Neuronal stem cell (in vitro differentiated cells): Measurements from ENCODE around the gene RNF144A.

ENCODE experiments used
- DNase-seq: peaks from one replicate; pipeline ENCODE4 v3.0.0-alpha.2; 2013; ENCODE audit warnings: low spot score
- H2AFZ ChIP-seq: one replicate; pipeline ENCODE4 v1.6.1; 2013; ENCODE audit warnings: mild to moderate bottlenecking, low read length, inconsistent platforms
- H2AK5ac ChIP-seq: 2 replicates; pipeline ENCODE4 v1.6.1; 2013; ENCODE audit warnings: low read depth, mild to moderate bottlenecking, inconsistent platforms, low read length, moderate library complexity, mixed read lengths
- H2BK120ac ChIP-seq: 2 replicates; pipeline ENCODE4 v1.6.1; 2013; ENCODE audit warnings: low read depth, mild to moderate bottlenecking, inconsistent platforms, low read length, moderate library complexity, mixed read lengths
- H2BK12ac ChIP-seq: one replicate; pipeline ENCODE4 v1.6.1; 2013; ENCODE audit warnings: low read length, inconsistent platforms
- H2BK15ac ChIP-seq: 2 replicates; pipeline ENCODE4 v1.6.1; 2013; ENCODE audit warnings: mild to moderate bottlenecking, low read length, inconsistent platforms, mixed read lengths
- H2BK5ac ChIP-seq: one replicate; pipeline ENCODE4 v1.6.1; 2013; ENCODE audit warnings: inconsistent platforms, mild to moderate bottlenecking, low read length, moderate library complexity
- H3K14ac ChIP-seq: one replicate; pipeline ENCODE4 v1.6.1; 2013; ENCODE audit warnings: low read length, inconsistent platforms
- H3K18ac ChIP-seq: 2 replicates; pipeline ENCODE4 v1.6.1; 2013; ENCODE audit warnings: low read length, inconsistent platforms
- H3K23ac ChIP-seq: 2 replicates; pipeline ENCODE4 v1.6.1; 2013; ENCODE audit warnings: low read depth, mild to moderate bottlenecking, mixed read lengths, low read length, inconsistent platforms; ENCODE audit not compliant: poor library complexity
- H3K27ac ChIP-seq: replicated peaks from 3 replicates; pipeline ENCODE4 v1.5.1; 2013; ENCODE audit warnings: low read length, inconsistent platforms
- H3K27me3 ChIP-seq, 3 experiments: 2 replicates each; pipeline ENCODE4 v1.6.1; 2013; ENCODE audit warnings: low read length in 3 of 3, mild to moderate bottlenecking in 2 of 3, inconsistent platforms in 1 of 3, low read depth in 1 of 3, mixed read lengths in 1 of 3, moderate library complexity in 1 of 3; ENCODE audit not compliant: control insufficient read depth in 3 of 3, insufficient read depth in 3 of 3
- H3K36me3 ChIP-seq, 2 donors: replicated peaks in 1 of 2; 2 replicates each; pipeline ENCODE4 v1.6.1; 2013; ENCODE audit warnings: low read length in 2 of 2; ENCODE audit not compliant: control insufficient read depth in 2 of 2, insufficient read depth in 2 of 2
- H3K4ac ChIP-seq: 2 replicates; pipeline ENCODE4 v1.6.1; 2013; ENCODE audit warnings: inconsistent platforms, mild to moderate bottlenecking, low read length, moderate library complexity
- H3K4me1 ChIP-seq, 2 donors: 1 replicate in 1 of 2; 2 replicates in 1 of 2; pipeline ENCODE4 v1.6.1; 2013; ENCODE audit warnings: low read length in 2 of 2, low read depth in 1 of 2; ENCODE audit not compliant: control insufficient read depth in 2 of 2, insufficient read depth in 1 of 2
- H3K4me2 ChIP-seq: one replicate; pipeline ENCODE4 v1.6.1; 2013; ENCODE audit warnings: mild to moderate bottlenecking, low read length, inconsistent platforms; ENCODE audit not compliant: insufficient read depth, poor library complexity, severe bottlenecking
- H3K4me3 ChIP-seq, 2 donors: 2 replicates each; pipeline ENCODE4 v1.5.1; 2013; ENCODE audit warnings: low read length in 2 of 2, mild to moderate bottlenecking in 2 of 2, inconsistent platforms in 1 of 2, moderate library complexity in 1 of 2
- H3K79me1 ChIP-seq: one replicate; pipeline ENCODE4 v1.6.1; 2013; ENCODE audit warnings: low read depth, mild to moderate bottlenecking, inconsistent platforms, low read length, moderate library complexity
- H3K9ac ChIP-seq: one replicate; pipeline ENCODE4 v1.6.1; 2013; ENCODE audit warnings: mild to moderate bottlenecking, low read depth, low read length, inconsistent platforms; ENCODE audit not compliant: poor library complexity
- H3K9me3 ChIP-seq, 2 donors: replicated peaks in 1 of 2; 2 replicates each; pipeline versions ENCODE3 to v1.6.1; 2013; ENCODE audit warnings: low read length in 2 of 2, mild to moderate bottlenecking in 2 of 2, inconsistent platforms in 1 of 2, low read depth in 1 of 2, mixed read lengths in 1 of 2, moderate library complexity in 1 of 2; ENCODE audit not compliant: control insufficient read depth in 2 of 2, insufficient read depth in 1 of 2
- H4K8ac ChIP-seq: one replicate; pipeline ENCODE4 v1.6.1; 2013; ENCODE audit warnings: low read depth, mild to moderate bottlenecking, inconsistent platforms, low read length, moderate library complexity
- H4K91ac ChIP-seq: one replicate; pipeline ENCODE4 v1.6.1; 2013; ENCODE audit warnings: low read length, low read depth, mild to moderate bottlenecking, inconsistent platforms; ENCODE audit not compliant: poor library complexity
- WGBS, 2 donors: extraction: QIAGEN DNeasy Blood & Tissue Kit; methylation state at CpG; one replicate each; pipeline ENCODE4 v1.1.7; 2013; ENCODE audit warnings: missing lambda C conversion rate in 2 of 2, mixed read lengths in 1 of 2; ENCODE audit not compliant: insufficient read length in 2 of 2, insufficient replicate concordance in 1 of 2; ENCODE audit errors: extremely low coverage in 2 of 2; 5-methylcytosine and 5-hydroxymethylcytosine counted together

RNF144A gene

DNA sequence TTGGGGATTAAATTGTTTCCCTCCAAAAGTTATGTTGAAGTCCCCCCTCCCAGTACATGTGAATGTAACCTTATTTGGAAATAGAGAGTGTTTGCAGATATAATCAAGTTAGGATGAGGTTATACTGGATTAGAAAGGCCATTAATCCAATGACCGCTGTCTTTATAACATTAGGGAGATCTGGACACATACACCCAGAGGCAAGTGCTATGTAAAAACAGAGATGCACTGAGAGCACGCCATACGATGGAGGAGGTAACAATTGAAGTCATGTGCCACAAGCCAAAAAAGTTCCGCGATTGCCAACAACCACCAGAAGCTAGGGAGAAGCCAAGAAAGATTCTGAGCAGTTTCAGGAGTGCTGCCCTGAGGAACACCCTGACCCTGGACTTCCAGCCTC is 153.3 kb downstream of the RNF144A start:
- Histone ChIP-seq H3K4me2 (no peak overlapping the region), H3K23ac (no peak overlapping the region), H4K8ac (no peak overlapping the region), H4K91ac (no peak overlapping the region), H3K4ac (no peak overlapping the region), H2BK120ac (no peak overlapping the region), H3K4me1 (no peaks in the 10 kb centered on the region), H2BK12ac (no peak overlapping the region), H3K9ac (no peak overlapping the region), H3K9me3 (no peaks in the 10 kb centered on the region), H3K27me3 (no peaks in the 10 kb centered on the region), H2AFZ (no peak overlapping the region), H3K27ac (no peak overlapping the region), H3K79me1 (no peaks in the 10 kb centered on the region), H2BK15ac (no peak overlapping the region), H3K18ac (no peak overlapping the region), H3K14ac (no peak overlapping the region), H3K4me3 (no peak overlapping the region), H3K36me3 (no peaks in the 10 kb centered on the region), H2BK5ac (no peak overlapping the region), H2AK5ac (no peak overlapping the region)
- whole genome bisulfite sequencing, 2 donors = no CpG with 5 or more reads among the region's 5 CpGs
- DNase-seq = no peak

DNA sequence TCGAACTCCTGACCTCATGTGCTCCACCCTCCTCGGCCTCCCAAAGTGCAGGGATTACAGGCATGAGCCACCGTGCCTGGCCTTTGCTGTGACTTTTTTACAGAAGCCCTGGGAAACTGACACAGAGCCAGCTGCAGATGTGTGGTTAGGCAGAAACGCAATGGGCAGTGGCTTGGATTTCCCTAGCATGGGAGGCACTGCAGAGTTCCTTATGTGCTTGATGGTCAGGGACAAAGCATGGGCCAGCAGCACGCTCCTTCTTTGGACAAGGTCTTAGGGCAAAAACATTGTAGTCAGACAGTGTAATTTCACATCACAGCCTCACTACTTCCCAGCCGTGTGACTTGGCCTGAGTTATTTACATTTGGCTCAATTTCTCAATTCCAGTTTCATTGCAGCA is 153.9 kb downstream of the RNF144A start:
- no peak overlapping the region for H2BK12ac ChIP-seq
- no peak for DNase-seq
- no peak overlapping the region for H3K23ac ChIP-seq
- no peak overlapping the region for H3K4ac ChIP-seq
- H3K9ac ChIP-seq = no peak overlapping the region
- no peak overlapping the region for H2BK5ac ChIP-seq
- no peaks in the 10 kb centered on the region for H3K27me3 ChIP-seq
- H3K4me3 ChIP-seq = no peak overlapping the region
- H3K36me3 ChIP-seq = no peaks in the 10 kb centered on the region
- no peak overlapping the region for H2AFZ ChIP-seq
- H2AK5ac ChIP-seq = no peak overlapping the region
- no peaks in the 10 kb centered on the region for H3K9me3 ChIP-seq
- no peaks in the 10 kb centered on the region for H3K79me1 ChIP-seq
- H4K91ac ChIP-seq = no peak overlapping the region
- no peak overlapping the region for H3K18ac ChIP-seq
- no peak overlapping the region for H3K27ac ChIP-seq
- H3K14ac ChIP-seq = no peak overlapping the region
- H4K8ac ChIP-seq = no peak overlapping the region
- no peak overlapping the region for H2BK15ac ChIP-seq
- no peak overlapping the region for H3K4me2 ChIP-seq
- no CpG with 5 or more reads among the region's 6 CpGs for WGBS, 2 donors
- no peak overlapping the region for H2BK120ac ChIP-seq
- H3K4me1 ChIP-seq = no peaks in the 10 kb centered on the region

DNA sequence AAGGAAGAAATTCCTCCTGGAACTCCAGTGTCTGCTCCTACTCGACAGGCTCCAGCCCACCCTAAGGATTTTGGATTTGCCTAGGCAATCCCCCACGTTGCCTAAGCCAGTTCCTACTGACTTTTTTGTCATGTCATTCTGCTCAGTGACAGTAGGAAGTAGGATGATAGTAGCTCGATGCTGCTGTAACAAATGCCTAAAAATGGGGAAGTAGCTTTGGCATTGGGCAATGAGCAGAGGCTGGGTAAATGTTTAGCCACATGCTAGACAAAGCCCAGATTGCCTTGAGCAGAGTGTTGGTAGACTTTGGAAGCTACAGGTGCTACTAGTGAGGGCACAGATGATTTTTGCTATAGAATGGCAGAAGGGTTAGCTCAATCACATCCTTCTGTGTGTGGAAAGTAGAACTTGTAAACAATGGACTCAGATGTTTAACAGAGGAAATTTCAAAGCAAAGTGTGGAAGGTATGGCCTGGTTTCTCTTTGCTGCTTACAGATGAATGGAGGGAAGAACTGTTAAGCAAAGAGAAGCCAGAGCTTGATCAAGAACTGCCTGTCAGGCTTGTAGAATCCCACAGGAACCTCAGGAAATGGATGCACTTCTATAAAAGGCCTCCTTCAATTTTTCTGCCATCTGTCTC is 154.8 kb downstream of the RNF144A start:
- H3K14ac ChIP-seq = no peak overlapping the region
- H3K9me3 ChIP-seq = no peaks in the 10 kb centered on the region
- no peak overlapping the region for H3K23ac ChIP-seq
- no peak overlapping the region for H2AFZ ChIP-seq
- H2BK15ac ChIP-seq = no peak overlapping the region
- H2AK5ac ChIP-seq = no peak overlapping the region
- H2BK5ac ChIP-seq = no peak overlapping the region
- no peaks in the 10 kb centered on the region for H3K79me1 ChIP-seq
- H3K9ac ChIP-seq = no peak overlapping the region
- no peaks in the 10 kb centered on the region for H3K36me3 ChIP-seq
- no peak overlapping the region for H3K4ac ChIP-seq
- H3K27ac ChIP-seq = no peak overlapping the region
- no peak overlapping the region for H3K18ac ChIP-seq
- H3K4me2 ChIP-seq = no peak overlapping the region
- WGBS, 2 donors = no CpG with 5 or more reads among the region's 3 CpGs
- DNase-seq = no peak
- H2BK12ac ChIP-seq = no peak overlapping the region
- no peak overlapping the region for H3K4me3 ChIP-seq
- H4K8ac ChIP-seq = no peak overlapping the region
- no peaks in the 10 kb centered on the region for H3K27me3 ChIP-seq
- H2BK120ac ChIP-seq = no peak overlapping the region
- no peak overlapping the region for H4K91ac ChIP-seq
- no peaks in the 10 kb centered on the region for H3K4me1 ChIP-seq

DNA sequence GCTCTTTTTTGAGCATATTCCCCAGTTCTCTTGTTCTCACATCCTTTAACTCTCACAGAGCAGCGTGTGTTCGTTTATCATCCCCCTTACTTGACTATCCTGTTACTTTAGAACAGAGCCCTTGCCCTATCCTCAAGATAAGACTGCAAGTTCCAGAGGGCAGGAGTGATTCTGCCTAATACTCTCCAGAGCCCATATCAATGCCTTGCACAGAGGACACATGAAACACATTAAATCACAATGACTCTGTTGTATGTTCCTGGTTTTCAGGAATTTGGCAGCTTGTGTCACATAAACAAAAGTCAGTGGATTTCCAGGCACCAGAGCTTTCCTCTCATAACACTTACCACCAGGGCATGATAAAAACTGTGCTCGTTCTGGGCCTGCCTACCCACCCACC is 156.7 kb downstream of the RNF144A start:
- peaks cover 0 to 2% of the 10 kb centered on the region in 2 donors for H3K4me1 ChIP-seq
- no CpG with 5 or more reads among the region's 3 CpGs for WGBS, 2 donors
- no peak overlapping the region for H3K4me2 ChIP-seq
- H3K23ac ChIP-seq = no peak overlapping the region
- no peaks in the 10 kb centered on the region for H3K79me1 ChIP-seq
- H3K14ac ChIP-seq = no peak overlapping the region
- H3K27me3 ChIP-seq = no peaks in the 10 kb centered on the region
- no peaks in the 10 kb centered on the region for H3K36me3 ChIP-seq
- no peak overlapping the region for H2BK12ac ChIP-seq
- H3K4me3 ChIP-seq = no peak overlapping the region
- no peak overlapping the region for H3K4ac ChIP-seq
- H3K9me3 ChIP-seq = no peaks in the 10 kb centered on the region
- no peak overlapping the region for H2BK5ac ChIP-seq
- no peak overlapping the region for H4K8ac ChIP-seq
- DNase-seq = no peak
- no peak overlapping the region for H3K27ac ChIP-seq
- H3K9ac ChIP-seq = no peak overlapping the region
- H3K18ac ChIP-seq = no peak overlapping the region
- no peak overlapping the region for H4K91ac ChIP-seq
- H2AK5ac ChIP-seq = no peak overlapping the region
- no peak overlapping the region for H2BK120ac ChIP-seq
- H2AFZ ChIP-seq = no peak overlapping the region
- H2BK15ac ChIP-seq = no peak overlapping the region
